Thyroid gland (tissue), 4 donors: ENCODE results near the gene B3GAT1.

Experiments used
- CTCF ChIP-seq, 6 experiments: fragments of 200-600 bp in 3 of 6; fragments of 450-650 bp in 3 of 6; sonication (generic) in 3 of 6; IDR thresholded peaks; one replicate each; pipeline ENCODE4 v1.5.1; 2016 to 2019; ENCODE audit warnings: antibody characterized with exemption in 6 of 6, mild to moderate bottlenecking in 2 of 6, inconsistent platforms in 1 of 6, moderate library complexity in 1 of 6
- POLR2A ChIP-seq, 2 donors: fragments of 450-650 bp; IDR thresholded peaks; one replicate each; pipeline ENCODE4 v1.6.1; 2017; ENCODE audit warnings: antibody characterized with exemption in 2 of 2, mild to moderate bottlenecking in 2 of 2, moderate library complexity in 1 of 2

GRCh38 chr11:134339756-134340155 lies 72.3 kb downstream of the B3GAT1 start:
- TF ChIP-seq CTCF (IDR thresholded peaks at IDR 0.05), result no peak
- TF ChIP-seq POLR2A (IDR thresholded peaks at IDR 0.05), result no peak
